ENCODE data around the gene ITGA6. TPM values are rescaled to one million over a fixed set of nuclear protein-coding genes. Genes with fewer than 3 reads are reported as not detected.

The ITGA6 gene
- total and polyA plus RNA-seq, 2 donors (not counting 1 experiment from before 2014, with no cell fraction given): 6.4 to 19.8 TPM

DNA sequence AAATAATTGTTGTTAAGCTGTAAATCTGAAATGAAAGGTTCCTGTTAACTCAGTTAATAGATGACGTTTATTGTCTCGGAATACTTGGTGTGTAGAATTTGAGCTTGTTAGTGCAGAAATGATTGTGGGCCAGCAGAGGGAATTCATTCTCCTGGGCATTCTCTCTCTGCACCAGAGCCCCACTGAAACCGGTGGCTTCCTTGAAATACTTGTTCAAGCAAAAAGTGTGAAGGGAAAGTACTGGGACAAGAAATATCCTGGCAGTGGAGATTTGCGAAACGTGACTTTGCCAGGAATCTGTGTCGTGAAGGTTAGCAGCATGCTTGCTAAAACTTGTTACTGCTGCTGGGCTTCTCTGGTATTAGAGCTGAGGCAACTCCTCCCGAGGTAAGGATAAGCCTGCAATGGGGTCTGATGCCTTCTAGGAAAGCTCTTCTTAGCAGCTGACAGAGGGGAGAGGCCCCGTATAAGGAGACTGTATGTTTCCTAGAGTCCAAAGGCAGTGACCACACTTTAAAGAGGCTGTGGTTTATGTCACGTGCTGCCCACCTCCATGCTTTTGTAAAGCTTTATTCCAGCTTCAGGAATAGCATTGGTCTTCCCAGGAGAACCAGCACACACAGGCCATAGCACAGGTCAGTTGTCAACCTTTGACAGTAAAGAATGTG, 2.0 kb downstream of the ITGA6 start:
- Histone ChIP-seq H3K36me3 (ENCODE audit: control insufficient read depth, insufficient read depth, low read length) (no peaks in the 10 kb centered on the region), H3K4me1 (ENCODE audit: control insufficient read depth, extremely low read depth, insufficient read depth, low read length) (peaks cover 4% of the 10 kb centered on the region), H3K4me3 (replicated peaks in 1 of 4; ENCODE audit: control extremely low read depth in 1 of 4, insufficient read depth in 1 of 4, low read depth in 3 of 4, low read length in 4 of 4) (peak overlapping the region; percentile 41 to 77 (median 58)), H3K27me3 (ENCODE audit: control insufficient read depth, insufficient read depth, low read length) (no peaks in the 10 kb centered on the region), H3K9me3 (ENCODE audit: control insufficient read depth, insufficient read depth, low read depth, low read length) (no peaks in the 10 kb centered on the region), H3K9ac (ENCODE audit: insufficient read depth, low read length) (no peak overlapping the region), H3K27ac (ENCODE audit: insufficient read depth, low read length) (no peak overlapping the region), H4K20me1 (ENCODE audit: control insufficient read depth, extremely low read depth, insufficient read depth, low read length) (no peaks in the 10 kb centered on the region), H3K79me2 (ENCODE audit: control insufficient read depth, insufficient read depth, low read length) (peaks cover 10% of the 10 kb centered on the region), H3K4me2 (ENCODE audit: extremely low read depth, insufficient read depth, low read length) (peak overlapping the region; percentile 87), H2AFZ (ENCODE audit: low read length) (no peak overlapping the region)
- DNase-seq (ENCODE audit: low read depth in 2 of 2): peak; percentile 20 to 42
- TF ChIP-seq EZH2 (IDR thresholded peaks at IDR 0.05; ENCODE audit: low read length, missing control alignments): no peak
- TF ChIP-seq, protein P1, sequence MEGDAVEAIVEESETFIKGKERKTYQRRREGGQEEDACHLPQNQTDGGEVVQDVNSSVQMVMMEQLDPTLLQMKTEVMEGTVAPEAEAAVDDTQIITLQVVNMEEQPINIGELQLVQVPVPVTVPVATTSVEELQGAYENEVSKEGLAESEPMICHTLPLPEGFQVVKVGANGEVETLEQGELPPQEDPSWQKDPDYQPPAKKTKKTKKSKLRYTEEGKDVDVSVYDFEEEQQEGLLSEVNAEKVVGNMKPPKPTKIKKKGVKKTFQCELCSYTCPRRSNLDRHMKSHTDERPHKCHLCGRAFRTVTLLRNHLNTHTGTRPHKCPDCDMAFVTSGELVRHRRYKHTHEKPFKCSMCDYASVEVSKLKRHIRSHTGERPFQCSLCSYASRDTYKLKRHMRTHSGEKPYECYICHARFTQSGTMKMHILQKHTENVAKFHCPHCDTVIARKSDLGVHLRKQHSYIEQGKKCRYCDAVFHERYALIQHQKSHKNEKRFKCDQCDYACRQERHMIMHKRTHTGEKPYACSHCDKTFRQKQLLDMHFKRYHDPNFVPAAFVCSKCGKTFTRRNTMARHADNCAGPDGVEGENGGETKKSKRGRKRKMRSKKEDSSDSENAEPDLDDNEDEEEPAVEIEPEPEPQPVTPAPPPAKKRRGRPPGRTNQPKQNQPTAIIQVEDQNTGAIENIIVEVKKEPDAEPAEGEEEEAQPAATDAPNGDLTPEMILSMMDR (conservative IDR thresholded peaks at IDR 0.05 in 1 of 2, IDR thresholded peaks at IDR 0.05 in 1 of 2; ENCODE audit: low read depth in 1 of 2, low read length in 2 of 2): peak in 1 of 2 donors; percentile 28

DNA sequence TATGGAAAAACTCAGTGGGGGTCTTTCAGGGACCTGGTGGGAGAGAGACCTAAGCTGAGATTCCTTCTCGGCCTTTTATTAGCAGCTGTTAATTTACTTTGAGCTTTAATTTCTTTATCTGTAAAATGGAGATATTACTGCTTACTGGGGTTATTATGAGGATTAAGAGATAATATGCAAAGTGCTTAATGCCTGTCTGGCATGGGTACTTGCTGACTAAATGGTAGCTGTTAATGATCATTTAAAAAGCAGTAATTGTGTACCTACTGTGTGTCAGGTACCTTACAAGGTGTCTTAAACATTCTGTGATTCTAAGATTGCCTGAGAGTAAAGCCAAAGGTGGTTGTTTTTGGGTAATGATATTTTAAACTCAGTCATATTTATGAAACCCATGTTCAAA, 2.6 kb downstream of the ITGA6 start:
- no peak for DNase-seq (ENCODE audit: low read depth in 2 of 2)
- Histone ChIP-seq H3K27me3 (ENCODE audit: control insufficient read depth, insufficient read depth, low read length) (no peaks in the 10 kb centered on the region), H3K4me2 (ENCODE audit: extremely low read depth, insufficient read depth, low read length) (peak overlapping the region; percentile 87), H2AFZ (ENCODE audit: low read length) (no peak overlapping the region), H3K9ac (ENCODE audit: insufficient read depth, low read length) (no peak overlapping the region), H3K4me3 (replicated peaks in 1 of 4; ENCODE audit: control extremely low read depth in 1 of 4, insufficient read depth in 1 of 4, low read depth in 3 of 4, low read length in 4 of 4) (no peak overlapping the region), H3K36me3 (ENCODE audit: control insufficient read depth, insufficient read depth, low read length) (no peaks in the 10 kb centered on the region), H3K27ac (ENCODE audit: insufficient read depth, low read length) (no peak overlapping the region), H4K20me1 (ENCODE audit: control insufficient read depth, extremely low read depth, insufficient read depth, low read length) (no peaks in the 10 kb centered on the region), H3K9me3 (ENCODE audit: control insufficient read depth, insufficient read depth, low read depth, low read length) (no peaks in the 10 kb centered on the region), H3K4me1 (ENCODE audit: control insufficient read depth, extremely low read depth, insufficient read depth, low read length) (peaks cover 4% of the 10 kb centered on the region), H3K79me2 (ENCODE audit: control insufficient read depth, insufficient read depth, low read length) (peaks cover 10% of the 10 kb centered on the region)
- TF ChIP-seq EZH2 (IDR thresholded peaks at IDR 0.05; ENCODE audit: low read length, missing control alignments): no peak
- TF ChIP-seq, protein P1 (conservative IDR thresholded peaks at IDR 0.05 in 1 of 2, IDR thresholded peaks at IDR 0.05 in 1 of 2; ENCODE audit: low read depth in 1 of 2, low read length in 2 of 2): no peak

DNA sequence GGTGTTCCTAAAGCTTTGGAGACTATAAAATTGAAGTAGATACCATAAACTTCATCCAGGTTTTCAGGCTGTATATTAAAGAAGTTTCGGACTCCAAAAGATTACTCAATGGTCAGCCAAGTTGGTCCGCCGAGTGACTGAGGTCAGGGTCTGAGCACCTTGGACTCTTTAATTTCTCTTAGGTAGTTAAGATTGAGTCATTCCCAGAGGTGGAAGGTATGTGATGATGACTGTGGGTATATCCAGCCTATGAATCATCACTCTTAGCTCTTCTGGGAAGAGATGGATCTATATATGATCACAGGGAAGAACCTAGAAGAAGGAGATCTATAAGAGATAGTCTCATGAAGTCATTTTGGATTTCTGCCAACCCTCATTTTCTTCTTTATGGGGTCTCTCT, 3.3 kb downstream of the ITGA6 start:
- H3K79me2 ChIP-seq (ENCODE audit: control insufficient read depth, insufficient read depth, low read length): peaks cover 10% of the 10 kb centered on the region
- peaks cover 4% of the 10 kb centered on the region for H3K4me1 ChIP-seq (ENCODE audit: control insufficient read depth, extremely low read depth, insufficient read depth, low read length)
- peak in 1 of 2 donors; percentile 32 for DNase-seq (ENCODE audit: low read depth in 2 of 2)
- H3K27ac ChIP-seq (ENCODE audit: insufficient read depth, low read length): no peak overlapping the region
- H3K36me3 ChIP-seq (ENCODE audit: control insufficient read depth, insufficient read depth, low read length): no peaks in the 10 kb centered on the region
- no peaks in the 10 kb centered on the region for H3K9me3 ChIP-seq (ENCODE audit: control insufficient read depth, insufficient read depth, low read depth, low read length)
- peak overlapping the region; percentile 5 for H3K4me2 ChIP-seq (ENCODE audit: extremely low read depth, insufficient read depth, low read length)
- no peaks in the 10 kb centered on the region for H4K20me1 ChIP-seq (ENCODE audit: control insufficient read depth, extremely low read depth, insufficient read depth, low read length)
- no peak overlapping the region for H3K9ac ChIP-seq (ENCODE audit: insufficient read depth, low read length)
- no peaks in the 10 kb centered on the region for H3K27me3 ChIP-seq (ENCODE audit: control insufficient read depth, insufficient read depth, low read length)
- TF ChIP-seq, protein P1 (conservative IDR thresholded peaks at IDR 0.05 in 1 of 2, IDR thresholded peaks at IDR 0.05 in 1 of 2; ENCODE audit: low read depth in 1 of 2, low read length in 2 of 2): no peak
- TF ChIP-seq EZH2 (IDR thresholded peaks at IDR 0.05; ENCODE audit: low read length, missing control alignments): no peak
- H2AFZ ChIP-seq (ENCODE audit: low read length): no peak overlapping the region
- H3K4me3 ChIP-seq (replicated peaks in 1 of 4; ENCODE audit: control extremely low read depth in 1 of 4, insufficient read depth in 1 of 4, low read depth in 3 of 4, low read length in 4 of 4): no peak overlapping the region

All from fibroblast of lung (primary cell).